CD4-positive, alpha-beta T cell treated with Interleukin-10 for 1 hour (primary cell): Measurements from ENCODE around the gene TATDN3.
"Not testable (repeated sequence)": the region's sequence is repeated elsewhere in the genome, so short reads cannot be mapped to it uniquely, and the experiment has no call there.

Experiments used
- DNase-seq: peaks from one replicate; pipeline ENCODE4 v3.0.0-alpha.2; 2020

Gene TATDN3, protein sequence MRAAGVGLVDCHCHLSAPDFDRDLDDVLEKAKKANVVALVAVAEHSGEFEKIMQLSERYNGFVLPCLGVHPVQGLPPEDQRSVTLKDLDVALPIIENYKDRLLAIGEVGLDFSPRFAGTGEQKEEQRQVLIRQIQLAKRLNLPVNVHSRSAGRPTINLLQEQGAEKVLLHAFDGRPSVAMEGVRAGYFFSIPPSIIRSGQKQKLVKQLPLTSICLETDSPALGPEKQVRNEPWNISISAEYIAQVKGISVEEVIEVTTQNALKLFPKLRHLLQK

DNA sequence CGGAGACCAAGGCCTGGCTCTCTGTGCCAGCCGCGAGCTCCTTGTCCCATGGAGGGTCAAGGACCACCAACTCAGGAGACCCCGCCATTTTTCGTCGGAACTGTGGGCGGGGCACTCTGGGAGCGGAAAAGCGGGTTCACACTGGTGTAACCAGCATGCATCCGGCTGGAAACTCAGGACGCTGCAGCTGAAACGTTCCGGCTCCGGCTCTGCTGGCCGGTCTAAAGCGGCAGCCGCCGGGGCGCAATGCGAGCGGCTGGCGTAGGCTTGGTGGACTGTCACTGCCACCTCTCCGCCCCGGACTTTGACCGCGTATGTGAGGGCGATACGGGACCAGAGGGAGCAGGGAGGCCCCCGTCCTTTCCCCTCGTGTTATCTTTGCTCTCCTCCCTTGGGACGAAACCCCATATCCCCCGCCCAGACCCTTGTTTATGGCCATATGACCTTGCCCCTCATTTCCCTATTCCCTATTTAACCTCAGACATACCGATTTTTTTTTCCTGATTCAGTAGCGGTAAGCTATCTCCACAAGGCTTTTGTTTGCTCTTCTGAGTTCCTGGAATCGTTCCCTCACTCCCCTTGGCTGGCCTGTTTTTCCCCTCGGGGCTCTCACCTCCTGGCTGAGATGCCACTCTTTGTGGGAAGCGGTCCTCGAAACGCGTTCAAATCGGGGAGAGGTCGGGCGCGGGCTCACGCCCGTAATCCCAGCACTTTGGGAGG is at the start of gene TATDN3, which contains the start of gene NSL1:
Gene TATDN3, plus strand, starts transcription at position 219 of the 720 bp plus-strand sequence. Its CDS starts 28 bp downstream, at position 247.
Gene NSL1, minus strand, starts transcription at position 102 of the 720 bp plus-strand sequence. Its CDS starts 14 bp downstream, at position 88.
- DNase-seq: peak; percentile 96

DNA sequence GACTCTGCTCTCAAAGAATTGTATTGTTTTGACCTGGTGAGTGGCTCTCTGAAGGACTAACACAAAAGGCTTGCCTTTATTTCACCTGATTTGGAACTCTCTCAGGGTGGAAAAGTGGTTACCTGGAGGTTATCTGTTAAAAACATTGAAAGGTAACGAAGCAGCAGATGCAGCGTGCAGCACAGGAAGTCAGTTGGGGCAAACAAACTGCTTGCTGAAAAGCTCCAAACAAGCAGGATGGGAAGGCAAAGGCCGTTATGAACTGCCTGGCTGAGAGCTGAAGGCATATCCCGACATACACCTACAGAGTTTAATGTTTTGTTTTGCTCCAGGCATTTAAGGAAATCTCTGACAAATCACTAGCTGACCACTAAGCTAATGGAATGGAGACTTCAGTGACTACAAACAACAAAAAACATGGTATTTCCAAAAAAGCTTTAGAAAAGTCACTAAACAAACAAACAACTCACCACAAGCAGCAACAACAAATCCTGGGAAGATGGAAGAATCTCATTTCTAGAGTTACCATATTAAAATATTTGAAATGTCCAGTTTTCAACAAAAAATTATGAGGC is 47.7 kb upstream of the TATDN3 start:
- DNase-seq: no peak

DNA sequence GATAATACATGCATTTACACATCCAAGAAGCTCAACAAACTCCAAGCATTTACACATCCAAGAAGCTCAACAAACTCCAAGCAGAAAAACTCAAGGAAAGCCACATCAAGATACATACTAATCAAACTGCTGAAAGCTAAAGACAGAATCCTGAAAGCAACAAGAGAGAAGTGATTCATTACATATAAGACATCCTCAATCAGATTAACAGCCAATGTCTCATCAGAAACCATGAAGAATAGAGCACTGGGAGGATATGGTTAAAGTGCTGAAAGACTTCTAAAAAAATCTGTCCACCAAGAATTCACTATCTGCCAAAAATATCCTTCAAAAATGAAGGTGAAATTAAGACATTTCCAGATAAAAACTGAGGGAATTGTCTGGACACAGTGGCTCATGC is 46.4 kb upstream of the TATDN3 start:
- DNase-seq: no peak

DNA sequence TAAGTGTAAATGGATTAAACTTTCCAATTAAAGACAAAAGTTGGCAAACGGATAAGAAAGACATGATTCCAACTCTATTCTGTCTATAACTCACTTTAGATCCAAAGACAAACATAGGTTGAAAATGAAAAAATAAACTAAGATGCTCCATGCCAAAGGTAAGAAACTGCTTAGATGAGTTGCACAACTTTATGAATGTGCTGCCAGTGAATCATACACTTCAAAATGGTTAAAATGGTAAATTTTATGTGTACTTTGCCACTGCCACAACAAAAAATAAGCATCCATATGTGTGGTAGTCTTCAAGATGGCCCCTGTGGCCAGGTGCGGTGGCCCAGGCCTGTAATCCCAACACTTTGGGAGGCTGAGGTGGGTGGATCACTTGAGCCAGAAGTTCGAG is 45.1 kb upstream of the TATDN3 start:
- no peak for DNase-seq

DNA sequence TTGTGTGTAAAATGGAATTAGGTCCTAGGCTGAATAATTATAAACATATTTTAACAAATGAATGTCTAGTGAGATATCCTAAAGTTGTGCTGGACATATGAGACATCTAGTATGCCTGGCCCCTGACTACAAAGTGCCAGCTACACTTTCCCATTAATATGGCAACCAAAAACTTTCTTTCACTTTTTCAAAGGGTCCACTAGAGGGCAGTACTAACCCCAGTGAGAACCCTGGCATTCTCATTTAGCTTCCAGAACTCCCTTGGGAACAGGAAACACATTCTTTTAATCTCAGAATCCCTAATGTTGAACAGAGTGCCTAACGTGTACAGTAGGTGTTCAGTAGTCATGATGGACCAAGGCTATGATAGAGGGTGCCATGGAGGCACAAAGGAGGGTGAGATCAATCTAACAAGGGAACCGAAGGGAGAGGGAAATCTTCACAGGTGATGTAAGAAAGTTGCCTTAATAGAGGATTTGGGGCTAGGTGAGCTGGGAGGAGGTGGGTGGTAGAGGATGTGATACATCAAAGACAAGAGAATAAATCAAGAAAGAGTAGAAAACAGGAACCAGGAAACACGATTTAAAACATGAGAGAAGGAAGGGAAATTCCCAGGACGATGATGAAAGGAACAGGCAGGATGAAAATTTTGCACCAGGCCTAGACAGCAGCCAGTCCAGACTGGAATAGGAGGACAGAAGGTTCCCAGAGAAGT is 41.7 kb upstream of the TATDN3 start:
- peak; percentile 33 for DNase-seq

DNA sequence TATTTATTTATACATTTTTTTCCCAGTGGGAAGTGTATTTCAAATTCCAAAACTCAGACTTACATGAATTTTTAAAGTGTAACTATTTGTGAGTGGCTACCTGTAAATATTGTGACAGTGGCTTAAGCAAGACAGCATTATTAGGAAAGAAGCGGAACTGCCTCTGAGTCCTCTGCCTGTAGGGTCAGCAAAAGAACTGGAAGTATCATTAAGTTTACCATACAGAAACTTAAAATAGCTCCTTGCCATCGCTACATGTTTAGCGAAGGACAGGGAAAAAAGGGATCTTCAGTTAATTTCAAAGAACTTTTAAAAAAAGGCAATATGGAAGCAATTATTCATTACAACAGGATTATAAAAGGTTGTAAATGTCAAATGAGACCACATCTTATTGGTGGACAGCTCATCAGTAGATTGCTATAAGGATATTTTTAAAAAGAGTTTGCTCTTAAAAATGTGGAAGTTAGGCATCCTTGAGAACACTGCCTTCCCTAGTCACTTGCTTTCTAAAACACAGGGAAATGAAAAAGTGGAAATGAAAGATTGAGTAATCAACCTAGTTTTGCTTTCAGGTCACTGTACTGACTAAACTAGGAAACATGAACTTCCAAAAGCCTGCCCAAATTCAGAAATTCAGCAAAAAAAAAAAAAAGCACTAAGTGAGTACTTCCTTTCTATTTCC is 39.3 kb upstream of the TATDN3 start:
- DNase-seq: no peak

DNA sequence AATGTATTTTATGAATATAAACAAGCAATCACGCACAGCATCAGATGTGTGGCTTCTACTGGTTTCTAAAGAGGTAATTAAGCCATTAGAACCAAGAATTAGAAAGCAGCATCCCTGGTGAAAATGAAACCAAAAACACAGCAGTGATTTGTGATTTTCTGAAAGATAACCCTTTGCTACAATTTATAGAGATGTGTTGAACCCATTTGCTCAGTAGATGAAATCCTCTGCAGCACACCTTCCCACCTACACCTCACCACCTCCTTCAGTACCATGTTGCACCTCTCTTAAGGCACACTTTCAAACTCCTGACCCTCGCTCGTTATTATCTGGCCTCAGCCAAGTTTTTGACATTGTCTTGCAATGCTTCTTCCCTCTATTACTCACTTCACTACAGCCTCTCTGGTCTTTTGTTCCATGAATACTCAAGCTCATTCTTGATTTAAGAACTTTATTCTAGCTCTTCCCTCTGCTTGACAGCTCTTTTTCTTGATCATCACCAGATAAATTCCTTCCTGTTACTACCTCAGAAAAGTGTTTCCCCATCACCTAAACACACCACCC is 38.7 kb upstream of the TATDN3 start:
- DNase-seq: peak; percentile 25

DNA sequence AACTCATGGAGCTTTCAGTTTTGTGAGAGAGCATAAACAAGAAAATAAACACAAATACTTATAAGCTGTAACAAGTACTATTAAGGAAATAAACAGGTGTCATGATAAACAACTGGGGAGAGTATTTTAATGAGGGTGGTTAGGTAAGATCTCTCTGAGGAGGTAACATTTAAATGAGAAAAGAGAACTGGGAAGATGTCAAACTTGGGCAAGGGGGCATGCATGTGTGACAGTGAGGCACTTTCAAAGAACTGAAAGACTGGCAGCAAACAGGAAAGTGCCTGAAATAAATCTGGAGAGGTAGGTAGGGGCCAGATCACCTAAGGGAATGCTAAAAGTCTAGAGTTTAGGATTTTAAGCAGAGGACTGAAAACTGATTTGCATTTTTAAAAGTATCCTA is 37.9 kb upstream of the TATDN3 start:
- DNase-seq: no peak

DNA sequence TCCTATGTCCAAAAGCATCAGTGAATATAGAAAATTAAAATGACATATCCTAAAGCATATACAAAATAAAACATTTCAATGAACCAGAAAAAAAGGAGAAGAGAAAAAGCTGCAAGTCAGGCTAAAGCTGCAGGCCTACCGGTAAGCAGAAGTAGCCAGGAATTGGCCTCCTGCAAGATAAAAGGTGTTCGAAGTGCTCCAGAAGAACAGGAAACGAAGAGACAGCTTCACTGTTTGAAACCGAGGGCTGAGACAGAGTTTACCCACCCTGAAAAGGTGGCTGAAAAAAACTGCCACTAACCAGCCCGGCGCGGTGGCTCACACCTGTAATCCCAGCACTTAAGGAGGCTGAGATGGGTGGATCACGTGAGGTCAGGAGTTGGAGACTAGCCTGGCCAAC is 37.5 kb upstream of the TATDN3 start:
- DNase-seq: peak; percentile 14

DNA sequence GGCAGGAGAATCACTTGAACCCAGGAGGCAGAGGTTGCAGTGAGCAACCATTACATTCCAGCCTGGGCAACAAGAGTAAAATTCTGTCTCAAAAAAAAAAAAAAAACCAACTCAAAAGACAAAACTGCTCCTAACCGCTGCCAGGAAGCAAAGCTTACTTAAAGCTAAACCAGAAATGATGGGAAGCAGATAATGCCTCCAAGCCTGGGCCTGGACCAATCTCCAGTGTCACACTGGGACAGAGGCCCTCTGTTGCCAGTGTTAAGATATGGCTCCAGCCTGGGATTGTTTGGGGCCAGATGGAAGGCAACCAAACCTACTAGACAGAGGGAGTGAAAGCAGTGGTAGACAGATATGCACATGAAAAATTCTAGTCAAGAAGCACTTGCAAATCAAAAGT is 37.0 kb upstream of the TATDN3 start:
- DNase-seq: no peak

DNA sequence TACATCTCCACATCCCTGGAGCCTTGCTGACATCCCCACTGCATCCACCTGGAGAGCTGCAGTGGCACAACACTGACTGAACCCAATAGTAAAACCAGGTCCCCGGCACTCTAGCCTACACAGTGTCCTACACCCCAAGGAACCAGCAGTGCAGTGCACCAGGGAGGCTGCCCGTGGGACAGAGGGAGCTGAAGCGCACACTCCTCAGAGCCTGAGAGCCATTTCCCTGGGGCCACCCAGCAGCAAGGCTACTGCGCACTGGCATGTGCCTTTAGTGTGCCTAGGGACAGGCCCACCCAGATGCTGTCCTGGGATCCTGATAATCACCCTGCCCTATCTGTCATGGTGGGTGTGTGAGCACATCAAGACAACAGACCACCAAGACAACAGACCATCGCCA is 32.0 kb upstream of the TATDN3 start:
- DNase-seq: no peak

DNA sequence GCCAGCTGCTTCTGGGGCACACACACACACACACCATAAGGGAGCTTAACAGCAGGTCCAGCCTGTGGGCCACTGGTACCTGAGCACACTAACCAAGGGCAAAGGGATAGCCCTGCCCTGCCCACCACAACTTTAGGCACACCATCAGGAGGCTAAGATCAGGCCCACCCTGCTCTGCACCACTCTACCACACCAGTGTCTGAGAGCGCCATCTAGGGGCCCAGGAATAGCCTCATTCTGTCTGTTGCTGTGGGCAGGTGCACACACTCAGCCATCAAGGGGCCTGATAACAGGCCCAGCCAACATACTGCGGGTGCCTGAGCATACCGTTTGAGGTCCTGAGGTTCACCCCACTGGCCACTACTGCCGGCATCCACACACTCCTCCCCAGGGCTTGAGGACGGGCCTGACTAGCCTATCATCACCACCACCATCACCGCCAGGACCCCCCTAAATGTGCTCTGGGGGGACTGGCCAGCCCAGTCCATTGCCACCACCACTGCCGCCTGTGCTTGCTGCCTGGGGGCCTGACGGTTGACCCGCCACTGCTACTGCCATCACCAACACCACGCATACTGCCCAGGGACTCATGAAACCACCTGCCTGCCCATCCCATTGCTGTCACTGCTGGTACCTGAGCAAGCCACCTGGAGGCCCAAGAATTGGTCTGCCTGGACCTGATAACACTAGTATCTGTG is 31.4 kb upstream of the TATDN3 start:
- peak; percentile 50 for DNase-seq

DNA sequence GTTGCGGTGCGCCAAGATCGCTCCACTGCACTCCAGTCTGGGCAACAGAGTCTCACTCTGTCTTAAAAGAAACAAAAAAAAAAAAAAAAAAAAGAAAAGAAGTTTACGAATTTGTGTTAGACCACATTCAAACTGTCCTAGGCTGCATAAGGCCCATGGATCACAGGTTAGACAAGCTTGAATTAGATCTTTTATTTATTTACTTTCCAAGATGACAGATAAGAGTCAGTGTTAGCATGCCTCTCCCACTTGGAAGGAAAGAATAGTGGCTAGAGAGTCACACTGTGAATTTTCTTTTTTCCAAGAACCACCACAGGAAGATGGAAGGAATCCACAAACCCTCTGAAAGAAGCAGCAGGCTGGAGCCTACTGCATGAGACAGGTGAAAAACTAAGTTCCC is 29.5 kb upstream of the TATDN3 start:
- no peak for DNase-seq

DNA sequence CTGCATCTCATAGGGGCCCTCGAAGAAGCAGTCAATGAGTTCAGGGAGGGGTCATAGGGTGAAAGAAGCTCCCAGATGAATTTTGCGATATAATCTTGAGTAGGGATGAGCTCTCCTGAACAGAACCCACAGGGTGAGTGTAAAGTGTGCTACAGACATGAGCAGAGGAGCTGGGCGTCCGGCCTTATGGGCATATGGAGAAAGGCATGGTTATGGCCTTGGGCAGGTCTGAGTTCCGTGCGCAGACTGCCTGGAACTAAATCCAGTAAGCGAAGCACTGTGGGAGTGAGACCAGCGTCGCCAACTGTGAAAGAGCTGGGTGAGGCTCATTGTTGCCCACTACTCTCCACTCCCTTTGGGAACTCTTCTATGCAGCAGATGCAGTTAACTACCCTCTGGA is 28.9 kb upstream of the TATDN3 start:
- no peak for DNase-seq

DNA sequence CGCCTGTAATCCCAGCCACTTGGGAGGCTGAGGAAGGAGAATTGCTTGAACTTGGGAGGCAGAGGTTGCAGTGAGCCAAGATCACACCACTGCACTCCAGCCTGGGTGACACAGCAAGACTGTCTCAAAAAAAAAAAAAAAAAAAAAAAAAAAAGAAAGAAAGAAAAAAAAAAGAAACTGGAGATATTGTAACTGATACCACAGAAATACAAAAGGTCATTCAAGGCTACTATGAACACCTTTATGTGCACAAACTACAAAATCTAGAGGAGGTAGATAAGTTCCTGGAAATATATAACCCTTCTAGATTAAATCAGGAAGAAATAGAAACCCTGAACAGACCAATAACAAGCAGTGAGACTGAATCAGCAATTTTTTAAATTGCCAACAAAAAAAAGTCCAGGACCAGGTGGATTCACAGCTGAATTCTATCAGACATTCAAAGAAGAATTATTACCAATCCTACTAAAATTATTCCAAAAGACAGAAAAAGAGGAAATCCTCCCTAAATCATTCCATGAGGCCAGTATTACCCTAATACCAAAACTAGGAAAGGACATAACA is 26.9 kb upstream of the TATDN3 start:
- DNase-seq: not testable (repeated sequence)

DNA sequence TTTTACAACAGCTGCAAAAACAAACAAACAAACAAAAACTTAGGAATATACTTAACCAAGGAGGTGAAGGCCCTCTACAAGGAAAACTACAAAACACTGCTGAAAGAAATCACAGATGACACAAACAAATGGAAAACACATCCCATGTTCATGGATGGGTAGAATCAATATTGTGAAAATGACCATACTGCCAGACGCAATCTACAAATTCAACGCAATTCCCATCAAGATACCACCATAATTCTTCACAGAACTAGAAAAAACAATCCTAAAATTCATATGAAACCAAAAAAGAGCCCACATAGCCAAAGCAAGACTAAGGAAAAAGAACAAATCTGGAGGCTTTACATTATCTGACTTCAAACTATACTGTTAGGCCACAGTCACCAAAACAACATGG is 24.9 kb upstream of the TATDN3 start:
- DNase-seq: not testable (repeated sequence)

DNA sequence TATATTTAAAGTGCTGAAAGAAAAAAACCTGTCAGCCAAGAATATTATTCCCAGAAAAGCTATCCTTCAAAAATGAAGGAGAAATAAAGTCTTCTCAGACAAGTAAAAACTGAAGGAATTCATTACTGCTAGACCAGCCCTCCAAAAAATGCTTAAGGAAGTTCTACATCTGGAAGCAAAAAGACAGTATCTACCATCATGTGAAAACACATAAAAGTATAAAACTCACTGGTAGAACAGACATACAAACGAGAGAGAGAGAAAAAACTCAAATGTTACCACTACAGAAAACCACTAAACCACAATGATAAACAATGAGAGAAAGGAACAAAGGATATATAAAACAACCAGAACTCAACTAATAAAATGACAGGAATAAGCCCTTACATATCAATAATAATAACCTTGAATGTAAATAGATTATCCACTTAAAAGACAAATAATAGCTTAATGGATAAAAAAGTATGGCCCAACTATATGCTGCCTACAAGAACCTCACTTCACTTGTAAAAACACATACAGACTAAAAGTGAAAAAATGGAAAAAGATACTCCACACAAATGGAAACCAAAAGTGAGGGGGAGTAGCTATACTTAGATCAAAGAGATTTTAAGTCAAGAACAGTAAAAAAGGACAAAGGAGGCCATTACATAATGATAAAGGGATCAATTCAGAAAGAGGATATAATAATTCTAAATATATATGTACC is 22.1 kb upstream of the TATDN3 start:
- DNase-seq: no peak

DNA sequence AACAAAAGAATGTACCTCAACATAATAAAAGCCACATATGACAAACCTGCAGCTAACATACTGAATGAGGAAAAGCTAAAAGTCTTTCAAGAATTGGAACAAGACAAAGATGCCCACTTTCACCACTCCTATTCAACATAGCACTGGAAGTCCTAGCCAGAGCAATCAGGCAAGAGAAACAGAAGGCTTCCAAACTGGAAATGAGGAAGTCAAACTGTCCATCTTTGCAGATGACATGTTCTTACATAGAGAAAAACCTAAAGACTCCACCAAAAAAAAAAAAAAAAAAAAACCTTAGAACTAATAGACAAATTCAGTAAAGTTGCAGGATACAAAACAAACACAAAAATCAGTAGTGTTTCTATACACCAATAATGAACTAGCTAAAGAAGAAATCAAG is 20.4 kb upstream of the TATDN3 start:
- DNase-seq: no peak

DNA sequence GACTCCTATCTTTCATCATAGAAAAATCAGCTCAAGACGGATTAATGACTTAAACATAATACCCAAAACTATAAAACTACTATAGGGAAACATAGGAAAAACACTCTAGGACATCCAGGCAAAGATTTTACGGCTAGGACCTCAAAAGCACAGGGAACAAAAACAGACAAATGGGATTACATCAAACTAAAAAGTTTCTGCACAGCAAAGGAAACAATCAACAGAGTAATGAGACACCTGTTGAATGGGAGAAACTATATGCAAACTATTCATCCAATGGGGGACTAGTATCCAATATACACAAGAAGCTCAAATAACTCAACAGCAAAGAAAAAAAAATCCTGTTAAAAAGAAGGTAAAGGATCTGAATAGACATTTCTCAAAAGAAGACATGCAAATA is 18.7 kb upstream of the TATDN3 start:
- DNase-seq: no peak

DNA sequence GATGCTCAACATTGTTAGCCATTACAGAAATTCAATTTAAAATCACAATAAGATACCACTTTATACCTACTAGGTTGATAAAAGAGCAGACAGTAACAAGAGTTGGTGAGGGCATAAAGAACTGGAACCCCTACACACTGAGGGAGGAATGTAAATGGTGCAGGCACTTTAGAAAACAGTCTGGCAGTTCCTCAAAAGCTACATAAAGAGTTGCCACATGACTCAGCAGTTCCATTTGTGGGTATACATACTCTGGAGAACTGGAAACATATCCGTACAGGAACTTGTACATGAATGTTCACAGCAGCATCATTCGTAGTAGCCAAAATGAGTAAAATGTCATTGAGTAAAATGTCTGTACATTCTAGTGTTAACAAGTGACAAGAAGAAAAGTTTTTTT is 17.1 kb upstream of the TATDN3 start:
- DNase-seq: no peak

DNA sequence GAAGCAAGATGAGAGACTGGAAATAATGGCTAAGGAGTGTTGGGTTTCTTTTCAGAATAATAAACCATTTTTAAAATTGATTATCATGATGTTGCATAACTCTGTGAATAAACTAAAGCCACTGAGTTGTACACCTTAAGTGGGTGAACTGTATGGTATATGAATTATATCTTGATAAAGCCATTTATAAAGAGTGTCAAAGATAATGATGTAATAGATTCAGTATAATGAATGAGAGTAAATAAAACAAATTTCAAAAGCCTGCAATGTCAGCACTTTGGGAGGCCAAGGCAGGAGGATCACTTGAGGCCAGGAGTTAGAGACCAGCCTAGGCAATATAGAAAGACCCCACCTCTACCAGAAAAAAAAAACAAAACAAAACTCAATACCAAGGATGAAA is 16.5 kb upstream of the TATDN3 start:
- DNase-seq: no peak
